ENCODE data around the gene OCLN.
A peak's percentile ranks its signal among the peaks of the same experiment; 100 is the strongest.
"Not testable (repeated sequence)": the region's sequence is repeated elsewhere in the genome, so short reads cannot be mapped to it uniquely, and the experiment has no call there.

The OCLN gene

DNA sequence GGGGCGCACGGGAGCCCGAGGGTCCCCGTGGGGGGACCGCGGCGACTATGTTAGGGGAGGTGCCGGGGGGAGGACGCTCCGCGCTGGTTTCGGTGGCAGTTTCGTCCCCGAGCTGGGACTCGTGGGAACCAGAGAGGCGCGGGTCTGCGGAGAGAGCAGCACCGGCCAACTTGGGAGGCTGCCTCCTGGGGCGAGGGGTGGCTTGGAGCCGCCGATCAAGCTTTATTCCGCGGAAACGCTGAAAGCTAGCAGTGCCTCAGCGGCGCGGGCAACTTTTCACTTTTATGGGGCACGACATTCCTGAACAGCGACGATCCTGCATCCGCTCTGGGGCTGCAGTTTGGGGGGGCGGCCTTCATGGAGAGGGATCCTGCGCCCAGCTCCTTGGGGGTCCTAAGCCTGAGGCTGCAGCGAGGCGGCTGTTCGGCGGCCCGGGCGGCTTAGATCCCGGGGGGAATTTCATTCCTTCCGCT lies 369 bp downstream of the OCLN start:
- peak; percentile 21 for DNase-seq

DNA sequence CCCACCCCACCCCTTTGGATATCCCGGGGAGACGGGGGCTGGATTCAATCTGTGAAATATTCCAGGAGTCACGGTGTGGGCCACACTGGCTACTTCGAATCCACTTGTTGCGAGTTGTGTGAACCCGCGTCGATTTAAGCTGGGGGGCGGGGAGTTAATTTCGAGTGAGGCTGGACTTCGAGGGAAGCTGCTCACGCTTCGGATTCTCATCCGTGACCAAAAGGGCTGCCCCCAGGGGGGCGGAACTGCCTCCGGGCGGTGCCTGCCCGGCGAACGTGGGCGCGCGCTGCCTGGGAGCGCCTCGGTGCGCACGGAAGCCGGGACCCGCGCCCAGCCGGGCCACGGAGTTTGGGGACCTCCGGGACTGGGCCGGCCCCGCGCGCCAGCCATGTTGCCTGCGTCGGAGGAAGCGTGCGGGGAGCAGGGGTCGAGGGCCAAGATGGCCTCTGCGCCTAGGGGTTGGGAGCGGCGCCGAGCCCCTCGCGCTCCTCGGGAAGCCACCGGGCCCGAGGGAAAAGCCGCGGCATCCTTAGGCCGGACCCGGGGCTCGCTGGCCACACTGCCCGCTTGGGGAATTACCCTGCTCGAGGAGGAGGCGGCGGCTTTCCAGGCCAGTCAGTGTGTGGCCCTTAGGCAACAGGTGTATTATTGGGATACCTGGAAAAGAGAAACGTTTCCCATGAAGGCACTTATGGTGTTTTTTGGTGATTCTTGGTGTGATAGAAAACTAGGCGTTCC lies 975 bp downstream of the OCLN start:
- DNase-seq = peak; percentile 25

DNA sequence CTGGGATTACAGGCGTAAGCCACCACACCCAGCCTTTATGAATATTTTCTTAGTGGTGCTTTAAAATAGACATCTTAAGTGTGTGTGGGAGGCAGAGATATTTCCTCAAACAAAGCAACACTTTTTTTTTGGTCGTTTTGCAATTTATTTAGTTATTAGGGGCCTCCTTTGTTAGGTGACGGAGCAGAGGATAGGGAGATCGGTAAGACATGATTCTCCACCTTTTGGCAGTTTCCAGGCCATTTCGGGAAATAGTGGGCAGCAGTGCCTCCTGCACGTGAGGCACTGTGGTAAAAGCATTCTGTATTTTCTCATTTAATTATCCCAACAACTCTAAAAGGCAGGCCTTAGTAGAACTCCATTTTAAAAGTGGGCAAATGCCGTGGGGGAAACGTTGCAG lies 1.9 kb downstream of the OCLN start:
- no peak for DNase-seq

DNA sequence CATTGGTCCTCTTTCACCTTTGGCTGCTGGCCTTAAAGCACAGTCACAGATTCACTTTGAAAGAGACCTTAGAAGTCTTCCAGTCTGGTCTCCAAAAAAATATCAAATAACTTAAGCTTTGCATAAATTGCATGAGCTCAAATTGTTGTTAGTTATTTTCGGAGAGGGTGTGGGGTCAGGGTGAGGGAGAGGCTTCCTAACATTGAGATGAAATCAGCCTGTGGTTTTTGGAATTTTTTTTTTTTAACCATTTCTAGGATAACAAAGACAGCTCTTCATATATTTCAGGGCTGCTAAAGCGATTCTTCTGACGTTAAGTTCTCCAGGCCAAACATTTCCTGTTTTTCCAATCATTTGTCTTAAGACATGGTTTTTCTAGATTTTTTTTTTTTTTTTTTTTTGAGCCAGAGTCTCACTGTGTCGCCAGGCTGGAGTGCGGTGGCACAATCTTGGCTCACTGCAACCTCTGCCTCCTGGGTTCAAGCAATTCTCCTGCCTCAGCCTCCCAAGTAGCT lies 4.5 kb downstream of the OCLN start:
- no peak for DNase-seq

DNA sequence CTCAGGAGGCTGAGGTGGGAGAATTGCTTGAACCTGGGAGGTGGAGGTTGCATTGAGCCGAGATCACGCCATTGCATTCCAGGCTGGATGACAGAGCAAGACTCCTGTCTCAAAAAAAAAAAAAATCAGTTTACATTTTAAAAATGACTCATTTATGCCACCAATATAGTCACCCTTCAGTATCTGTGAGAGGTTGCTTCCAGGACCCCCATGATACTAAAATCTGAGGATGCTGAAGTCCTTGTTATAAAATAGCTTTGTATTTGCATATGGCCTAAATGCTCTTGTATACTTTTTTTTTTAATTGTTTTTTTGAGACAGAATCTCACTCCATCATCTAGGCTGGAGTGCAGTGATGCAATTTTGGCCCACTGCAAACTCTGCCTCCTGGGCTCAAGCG lies 5.8 kb downstream of the OCLN start:
- DNase-seq = no peak

DNA sequence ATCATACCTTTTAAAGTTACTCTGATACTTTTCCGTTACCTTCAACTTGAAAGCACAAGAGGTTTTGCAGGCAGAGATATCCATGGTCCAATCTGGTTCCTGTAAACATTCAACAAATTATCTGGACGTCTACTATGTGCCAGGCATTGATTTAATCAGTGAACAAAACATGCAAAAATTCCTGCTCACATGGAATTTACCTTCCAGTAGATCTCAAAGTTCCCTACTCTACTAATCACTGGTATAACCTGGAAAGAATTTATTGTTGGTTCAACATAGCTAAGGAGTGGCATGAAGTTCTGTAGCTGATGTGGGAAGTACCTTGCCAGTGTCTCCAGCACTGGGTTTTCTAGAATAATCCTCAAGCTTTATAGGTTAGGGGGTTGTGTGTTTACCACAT lies 9.8 kb downstream of the OCLN start:
- no peak for DNase-seq

DNA sequence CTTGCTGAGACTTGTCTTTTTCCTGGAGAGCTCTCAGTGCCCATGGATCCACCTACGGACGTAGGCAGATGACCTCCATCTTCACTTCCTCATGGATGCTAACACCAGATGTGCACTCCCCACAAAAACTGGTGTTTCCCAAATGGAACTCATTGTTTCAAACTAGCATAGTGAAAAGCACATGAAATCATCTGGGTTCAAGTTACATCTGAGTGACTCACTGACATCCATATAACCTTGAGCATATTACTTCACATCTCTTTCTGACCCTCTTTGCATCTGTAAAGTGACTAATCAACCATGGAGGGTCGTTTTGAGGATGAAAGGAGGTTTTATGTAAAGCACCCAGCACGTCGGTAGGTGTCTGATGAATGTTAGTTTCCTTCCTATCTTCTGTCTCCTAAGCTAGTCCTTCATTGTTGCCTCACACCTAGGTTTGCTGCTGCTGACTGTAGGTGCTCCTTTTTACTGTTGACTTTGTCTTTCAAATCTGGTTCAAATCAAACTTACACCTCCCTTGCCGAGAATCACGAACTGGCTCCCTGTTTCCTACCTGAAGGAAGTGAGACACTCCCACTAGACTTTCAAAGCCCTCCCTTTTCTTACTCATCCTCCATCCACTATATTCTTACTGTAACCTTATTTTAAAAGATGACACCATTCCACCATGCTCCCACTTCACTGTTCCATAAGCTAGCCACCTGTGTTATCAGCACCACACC lies 10.3 kb downstream of the OCLN start:
- no peak for DNase-seq

DNA sequence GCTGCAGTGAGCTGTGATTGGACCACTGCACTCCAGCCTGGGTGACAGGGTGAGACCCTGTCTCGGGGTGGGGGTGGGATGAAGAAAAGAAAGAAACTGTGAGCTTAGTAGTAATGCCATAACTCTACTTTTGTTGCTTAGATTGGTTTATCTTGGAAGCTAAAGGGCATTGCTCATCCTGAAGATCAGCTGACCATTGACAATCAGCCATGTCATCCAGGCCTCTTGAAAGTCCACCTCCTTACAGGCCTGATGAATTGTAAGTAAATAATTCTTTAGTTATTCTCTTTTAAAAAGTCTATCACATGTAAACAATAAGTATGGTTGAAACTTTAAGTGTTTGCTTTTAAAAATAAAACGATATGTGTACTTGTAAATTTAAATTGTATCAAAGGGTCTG lies 11.4 kb downstream of the OCLN start:
- no peak for DNase-seq

DNA sequence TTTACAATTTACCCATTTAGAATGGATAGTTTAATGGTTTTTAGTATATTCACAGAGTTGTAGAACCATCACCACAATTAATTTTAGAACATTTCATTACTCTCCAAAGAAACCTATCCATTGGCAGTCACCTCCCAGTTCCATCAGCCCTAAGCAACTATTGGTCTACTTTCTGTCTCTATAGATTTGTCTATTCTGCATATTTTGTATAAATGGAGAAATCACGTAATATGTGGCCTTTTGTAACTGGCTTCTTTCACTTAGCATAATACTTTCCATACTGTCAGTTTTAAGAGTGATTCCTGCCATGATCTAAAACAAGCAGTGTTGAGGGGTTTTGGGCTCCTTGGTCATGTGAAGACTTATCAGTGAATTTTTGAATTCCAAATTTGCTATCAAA lies 12.7 kb downstream of the OCLN start:
- no peak for DNase-seq

DNA sequence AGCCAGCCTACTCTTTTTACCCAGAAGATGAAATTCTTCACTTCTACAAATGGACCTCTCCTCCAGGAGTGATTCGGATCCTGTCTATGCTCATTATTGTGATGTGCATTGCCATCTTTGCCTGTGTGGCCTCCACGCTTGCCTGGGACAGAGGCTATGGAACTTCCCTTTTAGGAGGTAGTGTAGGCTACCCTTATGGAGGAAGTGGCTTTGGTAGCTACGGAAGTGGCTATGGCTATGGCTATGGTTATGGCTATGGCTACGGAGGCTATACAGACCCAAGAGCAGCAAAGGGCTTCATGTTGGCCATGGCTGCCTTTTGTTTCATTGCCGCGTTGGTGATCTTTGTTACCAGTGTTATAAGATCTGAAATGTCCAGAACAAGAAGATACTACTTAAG lies 16.6 kb downstream of the OCLN start:
- DNase-seq = no peak

DNA sequence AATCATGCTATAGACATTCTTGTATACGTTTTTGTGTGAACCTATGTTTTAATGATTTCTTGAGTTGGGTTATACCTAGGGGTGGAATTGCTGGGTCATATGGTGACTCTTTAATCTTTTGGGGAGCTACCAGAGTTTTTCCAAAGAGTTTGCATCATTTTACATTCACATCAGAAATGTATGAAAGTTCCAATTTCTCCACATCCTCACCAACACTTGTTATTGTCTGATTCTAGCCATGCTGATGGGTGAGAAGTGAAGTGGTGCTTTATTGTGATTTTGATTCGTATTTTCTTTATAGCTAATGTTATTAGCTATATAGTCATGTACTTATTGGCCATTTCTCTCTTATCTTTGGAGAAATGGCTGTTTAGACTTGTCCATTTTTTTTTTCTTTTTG lies 18.1 kb downstream of the OCLN start:
- no peak for DNase-seq

DNA sequence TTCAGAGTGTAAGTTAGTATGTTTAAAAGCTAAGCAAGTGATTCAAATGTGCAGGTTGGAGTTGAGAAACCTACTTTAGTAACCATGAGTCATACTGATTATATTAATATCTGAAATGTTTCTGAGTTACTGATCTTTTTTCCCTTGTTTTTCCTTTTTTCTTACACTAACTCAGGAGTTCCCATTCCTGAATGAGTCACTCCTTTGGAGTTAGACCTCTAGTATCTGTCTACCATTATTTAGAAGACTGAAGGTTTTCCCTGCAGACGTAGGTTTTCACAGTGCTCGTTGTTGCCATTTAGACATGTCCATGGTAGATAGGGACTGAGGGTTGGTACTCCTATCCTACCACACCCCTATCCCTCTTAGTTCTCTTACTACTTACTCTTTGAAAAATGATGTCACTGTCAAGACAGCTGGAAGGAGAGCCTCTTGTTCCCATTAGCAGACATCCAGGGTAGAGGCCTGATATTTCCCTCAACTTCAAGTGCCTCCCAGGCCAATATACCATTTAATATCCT lies 20.2 kb downstream of the OCLN start:
- DNase-seq = no peak

DNA sequence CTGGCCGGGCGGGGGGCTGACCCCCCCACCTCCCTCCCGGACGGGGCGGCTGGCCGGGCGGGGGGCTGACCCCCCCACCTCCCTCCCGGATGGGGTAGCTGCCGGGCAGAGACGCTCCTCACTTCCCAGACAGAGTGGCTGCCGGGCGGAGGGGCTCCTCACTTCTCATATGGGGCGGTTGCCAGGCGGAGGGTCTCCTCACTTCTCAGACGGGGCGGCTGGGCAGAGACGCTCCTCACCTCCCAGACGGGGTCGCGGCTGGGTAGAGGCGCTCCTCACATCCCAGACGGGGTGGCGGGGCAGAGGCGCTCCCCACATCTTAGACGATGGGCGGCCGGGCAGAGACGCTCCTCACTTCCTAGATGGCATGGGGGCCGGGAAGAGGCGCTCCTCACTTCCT lies 23.0 kb downstream of the OCLN start:
- not testable (repeated sequence) for DNase-seq

DNA sequence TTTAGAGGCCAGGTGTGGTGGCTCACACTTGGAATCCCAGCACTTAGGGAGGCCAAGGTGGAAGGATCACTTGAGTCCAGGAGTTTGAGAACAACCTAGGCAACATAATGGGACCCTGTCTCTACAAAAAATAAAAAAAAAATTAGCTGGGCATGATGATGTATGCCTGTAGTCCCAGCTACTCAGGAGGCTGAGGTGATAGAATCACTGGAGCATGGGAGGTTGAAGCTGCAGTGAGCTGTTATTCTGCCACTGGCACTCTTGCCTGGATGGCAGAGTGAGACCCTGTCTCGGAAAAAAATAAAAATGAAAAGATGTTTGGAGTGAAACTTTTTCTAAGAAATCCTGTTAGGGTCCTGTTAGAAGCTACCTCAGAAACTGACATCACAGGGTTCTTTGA lies 24.2 kb downstream of the OCLN start:
- DNase-seq = no peak

DNA sequence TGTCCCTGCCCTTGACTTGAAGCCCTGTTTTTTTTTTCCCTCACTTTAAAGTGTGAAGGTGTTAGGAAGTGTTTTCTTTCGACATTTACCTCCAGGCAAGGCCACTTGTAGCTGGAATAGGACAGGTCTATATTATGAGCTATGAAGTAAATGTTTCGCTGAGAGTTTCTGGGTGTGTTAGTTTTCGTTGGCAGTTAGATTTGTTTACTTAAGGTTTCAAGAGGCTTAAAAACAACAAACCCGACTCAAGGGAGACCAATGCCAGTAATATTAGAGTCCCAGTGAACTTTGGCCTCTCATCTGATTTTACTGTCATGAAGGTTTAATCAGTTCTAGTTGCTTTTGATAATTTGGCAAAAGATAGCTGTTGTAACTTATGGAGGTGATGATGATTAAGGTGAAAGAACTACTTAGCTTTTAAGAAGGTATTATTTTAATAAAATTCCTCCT lies 25.2 kb downstream of the OCLN start:
- no peak for DNase-seq

DNA sequence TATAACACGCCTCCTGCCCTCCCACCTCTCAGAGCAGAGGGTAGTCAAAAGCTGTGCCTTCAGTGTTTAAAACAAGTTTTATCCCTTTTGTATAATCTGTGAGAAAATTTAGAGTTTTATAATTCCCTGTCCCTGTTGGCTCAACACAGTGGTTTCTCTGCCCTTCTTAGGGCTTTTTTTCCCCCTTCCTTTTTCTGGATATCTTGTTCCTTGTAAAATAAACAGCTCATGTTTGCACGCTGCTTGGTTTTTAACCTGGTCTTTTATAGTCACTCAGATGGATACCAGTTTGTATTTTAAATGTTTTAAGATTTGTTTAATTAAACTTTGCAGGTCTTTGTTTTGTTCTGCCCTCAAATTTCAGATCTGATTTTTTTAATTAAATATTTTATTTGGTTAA lies 26.7 kb downstream of the OCLN start:
- no peak for DNase-seq

DNA sequence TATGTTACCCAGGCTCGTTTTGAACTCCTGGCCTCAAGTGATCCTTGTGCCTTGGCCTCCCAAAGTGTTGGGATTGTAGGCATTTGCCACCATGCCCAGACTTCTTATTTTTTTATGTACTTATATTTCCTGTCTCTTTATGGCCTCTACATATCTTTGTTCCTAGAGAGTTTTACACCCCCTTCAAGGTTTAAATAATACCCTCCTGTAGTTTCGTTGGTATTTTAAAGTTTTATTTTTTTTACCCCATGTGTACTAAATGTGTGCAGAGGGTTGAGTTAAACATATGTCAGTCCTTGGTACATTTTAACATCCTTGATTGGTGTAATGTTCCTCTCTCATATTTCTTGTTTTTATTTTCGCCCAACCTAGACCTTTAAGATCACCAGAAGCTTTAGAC lies 29.4 kb downstream of the OCLN start:
- DNase-seq = no peak

DNA sequence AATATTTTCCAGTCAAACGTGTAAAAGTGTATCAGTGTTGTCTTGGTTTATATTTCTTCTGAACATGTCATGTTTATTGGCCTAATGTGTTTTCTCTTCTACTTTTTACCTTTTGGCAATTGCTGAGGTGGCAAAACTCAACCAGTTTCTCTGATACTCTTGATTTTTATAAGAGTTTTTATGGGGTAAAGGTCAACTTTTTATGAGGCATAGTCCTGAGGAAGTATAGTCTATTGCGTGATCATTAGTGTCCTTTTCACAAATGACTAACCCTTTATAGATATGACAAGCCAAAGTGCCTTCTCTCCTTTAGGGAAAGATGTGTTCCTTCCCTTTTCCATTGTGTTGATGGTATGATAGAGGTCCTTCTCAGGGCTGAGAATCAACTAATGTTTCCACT lies 32.9 kb downstream of the OCLN start:
- DNase-seq = no peak

DNA sequence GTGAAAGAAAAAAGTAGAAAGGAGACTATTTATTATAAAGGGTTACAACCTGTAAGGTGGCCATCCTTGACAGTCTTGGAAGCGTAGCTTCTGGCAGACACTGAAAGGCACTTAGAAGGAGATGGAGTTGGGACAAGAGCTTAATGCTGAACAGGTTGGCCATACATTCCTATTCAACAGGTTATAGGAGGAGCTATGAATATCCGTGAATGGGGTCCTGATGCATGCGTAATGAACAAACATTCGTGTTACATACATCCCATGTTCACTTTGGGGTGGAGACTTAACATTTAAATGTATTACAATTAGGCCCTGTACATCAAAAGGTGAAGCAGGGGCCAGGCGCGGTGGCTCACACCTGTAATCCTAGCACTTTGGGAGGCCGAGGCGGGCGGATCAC lies 34.1 kb downstream of the OCLN start:
- DNase-seq = no peak

DNA sequence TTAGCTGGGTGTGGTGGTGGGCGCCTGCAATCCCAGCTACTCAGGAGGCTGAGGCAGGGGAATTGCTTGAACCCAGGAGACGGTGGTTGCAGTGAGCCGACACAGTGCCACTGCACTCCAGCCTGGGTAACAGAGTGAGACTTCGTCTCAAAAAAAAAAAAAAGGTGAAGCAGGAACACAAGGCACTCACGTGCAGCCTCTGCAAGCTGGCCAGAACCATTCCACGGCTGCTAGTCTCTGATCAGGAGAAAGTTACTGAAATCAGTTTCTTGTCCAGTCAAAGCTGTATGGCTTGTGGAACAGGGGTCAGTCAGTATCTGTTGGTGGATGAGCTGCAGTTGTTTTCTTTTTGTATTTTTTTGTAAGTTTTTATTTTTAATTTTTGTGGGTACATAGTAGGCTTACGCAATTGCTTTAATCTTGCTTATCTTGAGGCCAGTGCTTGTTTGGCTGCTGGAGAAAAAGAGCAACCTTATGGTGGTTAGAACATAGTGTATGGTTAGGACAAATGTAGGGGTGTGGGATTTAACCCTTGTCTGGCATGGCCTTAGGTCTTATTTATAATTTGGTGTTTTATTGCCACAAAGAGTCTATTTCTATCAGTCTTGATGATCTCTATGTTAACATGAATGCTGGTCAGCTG lies 34.7 kb downstream of the OCLN start:
- DNase-seq = no peak

DNA sequence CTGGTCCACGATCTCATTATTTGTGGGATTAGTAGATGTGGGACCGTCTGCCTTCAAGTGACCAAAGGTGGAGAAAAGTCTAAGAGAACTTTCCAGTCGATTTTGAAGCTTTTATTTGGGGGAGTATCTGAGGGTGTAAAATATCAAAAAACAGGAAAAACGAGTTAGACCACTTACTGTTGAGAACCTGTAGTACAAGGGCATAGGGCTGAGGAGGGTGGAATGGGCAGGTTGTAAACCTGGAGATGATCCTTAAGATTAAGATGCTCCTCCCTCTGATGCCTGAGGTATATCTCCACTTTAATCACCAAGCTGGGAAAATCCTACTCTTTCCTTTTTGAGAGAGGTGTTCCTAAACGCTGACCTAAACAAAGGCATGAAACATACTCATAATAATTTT lies 35.4 kb downstream of the OCLN start:
- DNase-seq = no peak

DNA sequence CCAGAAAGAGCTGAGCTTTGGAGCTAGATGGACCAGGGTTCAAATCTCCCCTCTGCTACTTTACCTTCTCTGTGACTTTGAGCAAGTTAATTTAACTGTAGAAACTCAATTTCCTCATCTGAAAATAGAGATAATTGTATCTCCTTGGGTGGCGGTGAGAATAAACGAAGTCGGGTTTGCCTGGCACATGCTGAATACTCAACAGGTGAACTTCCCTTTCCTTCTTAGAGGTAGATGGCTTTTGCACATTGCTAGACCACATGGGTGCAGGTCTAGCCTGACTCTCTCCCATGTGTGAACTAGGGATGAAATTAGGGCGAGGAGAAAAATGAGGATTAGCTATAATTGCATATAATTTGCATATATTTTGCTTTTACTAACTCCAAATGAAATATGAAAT lies 36.0 kb downstream of the OCLN start:
- DNase-seq = no peak

DNA sequence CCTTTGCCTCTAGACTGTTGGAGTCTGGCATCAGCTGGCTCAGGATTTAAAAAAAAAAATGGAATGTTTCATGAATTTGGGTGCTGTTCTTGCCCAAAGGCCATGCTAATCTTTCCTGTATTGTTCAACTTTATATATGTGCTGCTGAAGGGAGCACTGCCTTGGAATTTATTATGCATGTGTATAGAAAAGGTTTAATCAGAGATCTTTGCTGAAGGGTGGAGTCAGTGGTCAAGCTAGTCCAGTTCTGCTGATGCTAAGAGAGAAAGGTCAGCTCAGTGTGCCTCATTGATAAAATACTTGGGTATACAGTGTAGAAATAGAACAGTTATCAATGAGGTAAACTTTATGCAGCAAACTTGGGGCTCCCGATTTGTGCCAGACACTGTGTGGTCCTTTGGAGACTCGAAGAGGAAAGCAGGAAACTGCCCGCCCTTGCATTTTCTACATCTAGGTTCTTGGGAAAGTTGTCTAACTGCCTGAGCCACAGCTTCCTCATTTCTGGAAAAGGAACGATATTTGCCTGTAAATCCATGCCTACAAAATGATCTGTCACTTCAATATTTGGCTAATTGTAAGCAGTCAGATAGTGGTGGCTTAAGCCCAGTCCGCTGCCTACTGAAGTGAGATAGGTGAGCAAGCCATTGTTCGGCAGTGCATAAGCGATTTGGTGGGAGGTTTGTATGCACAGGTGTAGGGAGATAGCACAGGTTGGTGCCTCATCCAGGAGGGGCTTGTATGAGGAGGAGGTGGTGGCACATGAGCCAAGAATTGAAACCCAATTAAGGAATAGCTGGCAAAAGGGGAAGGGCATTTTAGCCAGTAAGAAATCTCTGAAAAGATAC lies 38.2 kb downstream of the OCLN start:
- no peak for DNase-seq
